Loucy (cell line): ENCODE results near the gene PSMC3.

Experiments used
- CTCF ChIP-seq: fragments of 200-600 bp; sonication (generic); conservative IDR thresholded peaks from 2 replicates; pipeline ENCODE4 v1.5.1; 2014; ENCODE audit warnings: mild to moderate bottlenecking, antibody characterized with exemption, low read length
- EZH2phosphoT487 ChIP-seq: fragments of 200-600 bp; IDR thresholded peaks from 2 replicates; pipeline ENCODE4 v1.6.1; 2018; ENCODE audit warnings: antibody characterized with exemption, mild to moderate bottlenecking, moderate library complexity, borderline replicate concordance

- TF ChIP-seq CTCF, result no peak
- no peak for TF ChIP-seq EZH2phosphoT487
Measured at GRCh38 chr11:47446833-47447232, 20.6 kb upstream of the PSMC3 start.
